Upper lobe of right lung (tissue), 1 donor: Measurements from ENCODE around the gene PTPN7. TPM values are rescaled to one million over a fixed set of nuclear protein-coding genes. Genes with fewer than 3 reads are reported as not detected.

ENCODE experiments used
- ATAC-seq: fragments of 200-7000 bp; cut with Tn5 transposase; one replicate; pipeline ENCODE4 v1.9.1; 2020; ENCODE audit warnings: mild to moderate bottlenecking, moderate library complexity
- DNase-seq: peaks from one replicate; pipeline ENCODE4 v3.0.0-alpha.2; 2020
- H3K27ac ChIP-seq: fragments of 200-600 bp; one replicate; pipeline ENCODE4 v1.8.0; 2022
- H3K27me3 ChIP-seq: fragments of 200-600 bp; one replicate; pipeline ENCODE4 v1.8.0; 2022; ENCODE audit warnings: mild to moderate bottlenecking
- H3K36me3 ChIP-seq: fragments of 200-600 bp; one replicate; pipeline ENCODE4 v1.8.0; 2022
- H3K4me1 ChIP-seq: fragments of 200-600 bp; one replicate; pipeline ENCODE4 v1.8.0; 2022
- H3K4me3 ChIP-seq: fragments of 200-600 bp; one replicate; pipeline ENCODE4 v1.8.0; 2022; ENCODE audit warnings: mild to moderate bottlenecking
- H3K9me3 ChIP-seq: fragments of 200-600 bp; one replicate; pipeline ENCODE4 v1.8.0; 2022
- intact Hi-C: fragments of 100-400 bp; cut with DNase I; formaldehyde crosslinking; loops from one replicate; pipeline ENCODE4 v1.11.0; 2022
- total RNA-seq: library from RNA; stranded (reverse); fragmentation: NEBNext Ultra II Directional; extraction: Animal tissue kit (Norgen Biotek cat#: 25700); gene quantifications from one replicate; pipeline ENCODE4 v1.2.1, GENCODE V29; 2021
- TF ChIP-seq, protein P1 (sequence below): fragments of 200-600 bp; IDR thresholded peaks from one replicate; pipeline ENCODE4 v1.8.0; 2022; ENCODE audit warnings: antibody characterized with exemption
- donor health status: DM: no; HTN: yes; CAD: no; lungs with severe emphysema.

PTPN7 gene
- total RNA-seq, 1 donor from 2014 or later = 7.3 TPM

DNA sequence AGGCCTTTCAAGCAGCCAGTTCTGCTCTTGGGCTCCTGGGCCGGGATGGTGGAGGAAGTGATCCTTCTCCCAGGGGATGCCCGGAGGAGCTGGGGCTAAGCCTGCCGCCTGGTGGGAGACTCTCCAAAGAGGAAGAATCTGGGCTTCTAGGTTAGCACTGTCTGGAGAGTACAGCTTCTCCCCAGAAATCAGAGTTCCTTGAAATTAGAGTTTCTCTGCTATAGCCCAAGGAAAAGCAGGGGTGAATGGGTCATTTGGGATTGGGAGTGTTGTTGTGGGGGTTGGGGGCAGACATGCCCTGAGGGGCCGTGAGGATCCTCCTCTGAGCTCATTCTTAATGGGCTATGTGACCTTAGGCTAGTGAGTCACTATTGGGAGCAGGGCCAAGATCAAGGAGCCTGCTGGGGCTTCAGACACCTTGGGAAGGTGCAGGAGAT lies 39.7 kb upstream of the PTPN7 start:
- no peaks in the 10 kb centered on the region for H3K9me3 ChIP-seq
- no peaks in the 10 kb centered on the region for H3K27me3 ChIP-seq
- H3K27ac ChIP-seq = no peak overlapping the region
- intact Hi-C loops = no loop called here
- TF ChIP-seq, protein P1, sequence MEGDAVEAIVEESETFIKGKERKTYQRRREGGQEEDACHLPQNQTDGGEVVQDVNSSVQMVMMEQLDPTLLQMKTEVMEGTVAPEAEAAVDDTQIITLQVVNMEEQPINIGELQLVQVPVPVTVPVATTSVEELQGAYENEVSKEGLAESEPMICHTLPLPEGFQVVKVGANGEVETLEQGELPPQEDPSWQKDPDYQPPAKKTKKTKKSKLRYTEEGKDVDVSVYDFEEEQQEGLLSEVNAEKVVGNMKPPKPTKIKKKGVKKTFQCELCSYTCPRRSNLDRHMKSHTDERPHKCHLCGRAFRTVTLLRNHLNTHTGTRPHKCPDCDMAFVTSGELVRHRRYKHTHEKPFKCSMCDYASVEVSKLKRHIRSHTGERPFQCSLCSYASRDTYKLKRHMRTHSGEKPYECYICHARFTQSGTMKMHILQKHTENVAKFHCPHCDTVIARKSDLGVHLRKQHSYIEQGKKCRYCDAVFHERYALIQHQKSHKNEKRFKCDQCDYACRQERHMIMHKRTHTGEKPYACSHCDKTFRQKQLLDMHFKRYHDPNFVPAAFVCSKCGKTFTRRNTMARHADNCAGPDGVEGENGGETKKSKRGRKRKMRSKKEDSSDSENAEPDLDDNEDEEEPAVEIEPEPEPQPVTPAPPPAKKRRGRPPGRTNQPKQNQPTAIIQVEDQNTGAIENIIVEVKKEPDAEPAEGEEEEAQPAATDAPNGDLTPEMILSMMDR = no peak
- no peak overlapping the region for H3K4me3 ChIP-seq
- DNase-seq (no peak), ATAC-seq (no peak)
- H3K4me1 ChIP-seq = no peaks in the 10 kb centered on the region
- H3K36me3 ChIP-seq = no peaks in the 10 kb centered on the region

DNA sequence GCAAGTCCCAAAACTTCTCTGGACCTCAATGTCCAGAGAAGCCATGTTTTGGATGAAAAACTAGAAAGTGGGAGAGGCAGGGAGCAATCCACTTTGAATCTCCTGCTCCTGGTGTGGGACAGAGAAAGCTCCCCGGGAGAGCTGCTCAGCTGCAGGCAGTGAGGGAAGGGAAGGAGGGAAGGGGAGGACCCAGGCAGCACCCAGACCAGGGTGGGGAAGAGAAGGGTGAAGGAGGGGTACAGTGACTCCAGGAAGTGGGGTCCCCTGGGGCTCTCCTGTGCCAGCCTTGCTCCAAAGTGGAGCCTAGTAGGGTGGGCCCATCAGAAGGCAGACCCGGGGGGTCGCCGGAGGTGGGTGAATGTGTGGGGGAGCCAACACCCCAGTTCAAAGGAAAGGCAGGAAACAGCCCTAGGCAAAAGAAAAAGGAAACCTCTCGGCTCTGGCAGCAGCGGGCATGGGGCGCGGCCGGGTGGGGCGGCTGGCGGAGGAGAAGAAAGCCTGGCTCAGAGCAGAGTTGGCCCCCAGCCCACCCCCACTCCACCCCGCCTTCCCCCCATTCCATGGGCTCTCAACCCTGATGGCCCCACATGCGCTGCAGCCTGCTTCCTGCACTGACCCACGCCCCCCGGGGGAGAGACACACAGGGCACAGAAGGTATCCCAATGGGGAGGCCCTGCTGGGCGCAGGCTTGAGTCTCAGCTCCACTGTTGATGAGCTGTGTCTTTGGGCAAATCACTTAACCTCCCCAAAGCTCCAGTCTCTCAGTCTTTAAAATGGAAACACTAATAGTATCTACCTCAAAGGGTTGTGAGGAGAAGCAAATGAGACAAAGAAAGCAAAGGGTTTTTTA lies 38.9 kb upstream of the PTPN7 start:
- TF ChIP-seq, protein P1 = no peak
- ATAC-seq = peak; percentile 14
- intact Hi-C loops = no loop called here
- H3K27me3 ChIP-seq = no peaks in the 10 kb centered on the region
- no peak for DNase-seq
- H3K4me3 ChIP-seq = no peak overlapping the region
- no peaks in the 10 kb centered on the region for H3K4me1 ChIP-seq
- H3K9me3 ChIP-seq = no peaks in the 10 kb centered on the region
- H3K27ac ChIP-seq = no peak overlapping the region
- no peaks in the 10 kb centered on the region for H3K36me3 ChIP-seq

DNA sequence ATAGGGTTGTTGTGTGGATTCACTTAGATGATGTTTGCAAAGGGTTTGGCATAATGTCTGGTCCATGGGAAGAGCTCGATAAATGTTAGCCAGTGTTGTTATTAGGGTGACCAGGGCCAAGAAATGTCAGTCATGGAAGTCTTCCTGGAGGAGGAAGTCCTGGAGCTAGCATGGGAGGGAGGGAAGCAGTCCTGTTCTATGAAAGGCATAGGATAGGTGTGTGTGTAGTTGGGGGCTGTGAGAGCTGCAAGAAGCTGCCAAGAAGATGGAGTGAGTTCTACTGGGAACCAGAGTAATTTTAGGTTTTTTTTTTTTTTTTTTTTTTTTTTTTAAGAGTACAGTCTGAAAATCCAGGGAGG lies 37.9 kb upstream of the PTPN7 start:
- Histone ChIP-seq H3K27me3 (peaks cover 9% of the 10 kb centered on the region), H3K9me3 (no peaks in the 10 kb centered on the region), H3K4me3 (no peak overlapping the region), H3K36me3 (no peaks in the 10 kb centered on the region), H3K27ac (no peak overlapping the region), H3K4me1 (no peaks in the 10 kb centered on the region)
- ATAC-seq (no peak), DNase-seq (no peak)
- TF ChIP-seq, protein P1 = no peak
- intact Hi-C loops = no loop called here

DNA sequence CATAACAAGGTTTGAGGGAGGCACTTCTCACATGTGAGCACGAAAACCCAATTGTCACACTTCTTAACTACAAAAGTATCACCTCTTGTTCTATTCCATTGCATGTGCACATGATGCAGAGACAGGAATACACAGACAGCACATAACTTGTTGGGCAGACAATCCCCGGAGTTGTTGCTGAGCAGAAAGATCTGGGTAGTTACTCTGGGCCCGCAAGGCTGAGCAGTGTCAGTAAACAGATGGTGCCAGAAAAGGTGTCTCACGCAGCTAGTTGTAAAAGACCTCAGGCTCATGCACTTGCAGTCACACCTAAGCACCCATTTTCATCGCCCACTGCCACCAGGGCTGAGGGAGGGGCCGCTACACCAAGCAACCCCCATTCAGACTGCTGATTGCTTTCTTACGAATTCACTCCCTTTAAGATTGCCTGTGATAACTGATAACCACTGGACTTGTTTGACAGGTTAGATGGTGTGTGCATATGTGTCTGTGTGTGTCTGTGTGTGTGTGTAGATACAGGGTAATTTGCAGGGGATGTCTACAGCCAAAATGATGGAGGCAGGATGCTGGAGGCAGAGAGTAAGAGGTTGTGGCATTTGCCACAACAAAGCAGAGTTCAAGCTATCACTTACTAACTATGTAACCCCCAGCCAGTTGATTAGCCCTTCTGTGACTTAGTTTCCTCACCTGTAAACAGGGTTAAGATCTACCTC lies 37.4 kb upstream of the PTPN7 start:
- Histone ChIP-seq H3K36me3 (no peaks in the 10 kb centered on the region), H3K4me1 (no peaks in the 10 kb centered on the region), H3K27ac (no peak overlapping the region), H3K9me3 (no peaks in the 10 kb centered on the region), H3K27me3 (peaks cover 14% of the 10 kb centered on the region), H3K4me3 (no peak overlapping the region)
- ATAC-seq = no peak
- TF ChIP-seq, protein P1 = no peak
- no peak for DNase-seq
- intact Hi-C loops = no loop called here

DNA sequence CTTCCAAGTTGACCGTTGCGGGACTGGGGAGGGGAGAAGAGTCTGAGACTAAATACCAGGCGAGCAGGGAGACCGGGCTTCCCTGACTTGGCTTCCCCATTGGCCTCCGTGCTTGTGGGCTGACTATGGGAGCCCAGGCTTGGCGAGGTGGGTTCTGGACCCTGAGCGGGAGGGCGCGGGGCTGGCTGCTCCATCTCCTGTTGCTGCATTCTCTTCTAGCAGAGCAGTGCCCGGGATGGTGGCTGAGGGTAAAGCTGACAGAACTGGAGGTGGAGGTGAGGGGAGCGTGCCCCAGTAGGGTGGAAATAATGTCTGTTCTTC lies 33.9 kb upstream of the PTPN7 start:
- H3K4me1 ChIP-seq = no peaks in the 10 kb centered on the region
- H3K9me3 ChIP-seq = no peaks in the 10 kb centered on the region
- ATAC-seq (no peak), DNase-seq (no peak)
- TF ChIP-seq, protein P1 = no peak
- H3K4me3 ChIP-seq = no peak overlapping the region
- no peak overlapping the region for H3K27ac ChIP-seq
- no peaks in the 10 kb centered on the region for H3K36me3 ChIP-seq
- H3K27me3 ChIP-seq = peaks cover 15% of the 10 kb centered on the region
- intact Hi-C loops = no loop called here
